HG03066 (cell line): ENCODE measurements around the gene XRCC2.
"Not testable (repeated sequence)": the region's sequence is repeated elsewhere in the genome, so short reads cannot be mapped to it uniquely, and the experiment has no call there.

Experiments
- ATAC-seq: cut with Tn5 transposase; IDR thresholded peaks from one replicate; pipeline ENCODE4 v1.9.1; 2021; ENCODE audit warnings: low read depth; ENCODE audit not compliant: unreplicated experiment

The XRCC2 gene

GRCh38 chr7:152666078-152666477 is 9.9 kb downstream of the XRCC2 start:
- ATAC-seq, result no peak

- ATAC-seq, result no peak
Measured at GRCh38 chr7:152664636-152665035, 11.3 kb downstream of the XRCC2 start.

- no peak for ATAC-seq
Measured at GRCh38 chr7:152663931-152664330, 12.0 kb downstream of the XRCC2 start.

- ATAC-seq, result no peak
Measured at GRCh38 chr7:152663148-152663740, 12.7 kb downstream of the XRCC2 start.

- no peak for ATAC-seq
Measured at GRCh38 chr7:152661479-152661878, 14.5 kb downstream of the XRCC2 start.

- no peak for ATAC-seq
Measured at GRCh38 chr7:152660021-152660420, 15.9 kb downstream of the XRCC2 start.

- ATAC-seq, result no peak
Measured at GRCh38 chr7:152654971-152655370, 21.0 kb downstream of the XRCC2 start.

GRCh38 chr7:152649220-152649619 is 26.7 kb downstream of the XRCC2 start:
- ATAC-seq, result no peak

- ATAC-seq, result no peak
Measured at GRCh38 chr7:152647009-152647408, 28.9 kb downstream of the XRCC2 start.

- ATAC-seq, result not testable (repeated sequence)
Measured at GRCh38 chr7:152646579-152646978, 29.4 kb downstream of the XRCC2 start.

- ATAC-seq, result no peak
Measured at GRCh38 chr7:152643979-152644559, 31.9 kb downstream of the XRCC2 start.

- no peak for ATAC-seq
Measured at GRCh38 chr7:152641384-152641783, 34.6 kb downstream of the XRCC2 start.

GRCh38 chr7:152640829-152641228 is 35.1 kb downstream of the XRCC2 start:
- no peak for ATAC-seq

GRCh38 chr7:152637920-152638580 is 37.9 kb downstream of the XRCC2 start:
- no peak for ATAC-seq

- no peak for ATAC-seq
Measured at GRCh38 chr7:152637161-152637560, 38.8 kb downstream of the XRCC2 start.

- no peak for ATAC-seq
Measured at GRCh38 chr7:152636441-152636840, 39.5 kb downstream of the XRCC2 start.

- ATAC-seq, result no peak
Measured at GRCh38 chr7:152633504-152633903, 42.4 kb downstream of the XRCC2 start.

GRCh38 chr7:152633072-152633471 is 42.9 kb downstream of the XRCC2 start:
- no peak for ATAC-seq

GRCh38 chr7:152628772-152629171 is 47.2 kb downstream of the XRCC2 start:
- ATAC-seq, result not testable (repeated sequence)

GRCh38 chr7:152624228-152624627 is 51.7 kb downstream of the XRCC2 start:
- ATAC-seq, result no peak

GRCh38 chr7:152621426-152621825 is 54.5 kb downstream of the XRCC2 start:
- ATAC-seq, result no peak
